ENCODE measurements around the gene WDR48.

Gene WDR48

DNA sequence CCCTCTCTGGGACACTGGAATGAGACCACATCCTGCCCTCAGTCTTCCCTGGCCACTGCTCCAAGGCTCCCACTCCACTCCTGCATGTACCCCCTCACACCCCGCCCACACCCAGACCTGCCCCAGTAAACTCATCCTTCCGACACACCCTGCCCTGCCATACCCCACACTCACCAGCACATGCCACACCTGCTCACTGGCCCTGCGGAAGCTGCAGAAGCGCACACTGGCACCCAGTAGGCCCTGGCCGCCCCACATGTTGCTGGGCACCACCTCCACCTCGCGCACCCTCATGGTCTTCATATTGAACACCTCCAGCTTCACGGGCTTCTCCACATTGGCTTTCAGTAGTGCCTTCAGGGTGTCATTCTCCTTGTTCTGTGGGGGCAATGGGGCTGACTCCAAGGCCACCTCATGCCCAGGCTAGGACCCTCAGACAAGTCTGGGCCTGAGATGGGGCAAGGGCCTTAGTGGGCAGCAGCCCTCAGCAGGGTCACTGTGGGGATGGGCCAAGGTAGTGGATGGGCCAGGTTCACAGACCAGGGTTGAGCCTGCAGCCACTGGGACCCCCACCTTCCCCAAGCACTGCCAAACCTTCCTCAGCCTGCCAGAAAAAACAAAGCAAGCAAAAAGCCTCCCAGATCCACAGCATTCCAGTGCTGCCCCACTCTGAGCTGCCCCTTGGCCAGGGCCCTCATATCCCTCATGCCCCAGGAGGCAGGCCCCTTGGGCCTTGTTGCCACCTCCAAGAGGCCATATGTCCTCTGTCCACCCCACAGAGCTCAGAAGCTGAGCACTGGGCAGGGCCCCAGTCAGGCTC is 50.9 kb downstream of the WDR48 start:
- peaks cover 5% of the 10 kb centered on the region for H3K27me3 Mint-ChIP-seq (ENCODE audit: low read depth)
- H3K4me3 Mint-ChIP-seq, result no peak overlapping the region
- H3K4me1 Mint-ChIP-seq (ENCODE audit: low read depth), result peaks cover 37% of the 10 kb centered on the region
- H3K36me3 Mint-ChIP-seq (ENCODE audit: low read depth), result no peaks in the 10 kb centered on the region
- no peaks in the 10 kb centered on the region for H3K9me3 Mint-ChIP-seq
- H3K27ac Mint-ChIP-seq, result no peak overlapping the region

DNA sequence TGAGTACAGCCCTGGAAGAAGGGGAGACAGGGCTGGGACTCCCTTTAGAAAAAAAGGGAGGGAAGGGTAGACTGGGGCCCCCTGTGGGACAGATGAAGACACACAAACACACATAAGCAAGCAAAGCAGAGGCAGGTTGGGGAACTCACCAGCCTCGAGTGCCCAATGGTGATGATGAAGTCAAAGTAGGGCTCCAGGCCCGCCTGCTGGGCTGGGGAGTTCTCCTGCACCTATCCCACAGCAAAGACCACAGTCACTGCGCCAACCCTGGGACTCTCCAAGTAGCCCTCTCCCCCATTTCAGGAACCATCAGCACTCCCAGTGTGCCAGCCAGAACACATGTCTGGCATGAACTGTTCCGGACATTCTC is 51.5 kb downstream of the WDR48 start:
- Mint-ChIP-seq H3K27ac (no peak overlapping the region), H3K36me3 (ENCODE audit: low read depth) (peaks cover 4% of the 10 kb centered on the region), H3K4me3 (no peak overlapping the region)

DNA sequence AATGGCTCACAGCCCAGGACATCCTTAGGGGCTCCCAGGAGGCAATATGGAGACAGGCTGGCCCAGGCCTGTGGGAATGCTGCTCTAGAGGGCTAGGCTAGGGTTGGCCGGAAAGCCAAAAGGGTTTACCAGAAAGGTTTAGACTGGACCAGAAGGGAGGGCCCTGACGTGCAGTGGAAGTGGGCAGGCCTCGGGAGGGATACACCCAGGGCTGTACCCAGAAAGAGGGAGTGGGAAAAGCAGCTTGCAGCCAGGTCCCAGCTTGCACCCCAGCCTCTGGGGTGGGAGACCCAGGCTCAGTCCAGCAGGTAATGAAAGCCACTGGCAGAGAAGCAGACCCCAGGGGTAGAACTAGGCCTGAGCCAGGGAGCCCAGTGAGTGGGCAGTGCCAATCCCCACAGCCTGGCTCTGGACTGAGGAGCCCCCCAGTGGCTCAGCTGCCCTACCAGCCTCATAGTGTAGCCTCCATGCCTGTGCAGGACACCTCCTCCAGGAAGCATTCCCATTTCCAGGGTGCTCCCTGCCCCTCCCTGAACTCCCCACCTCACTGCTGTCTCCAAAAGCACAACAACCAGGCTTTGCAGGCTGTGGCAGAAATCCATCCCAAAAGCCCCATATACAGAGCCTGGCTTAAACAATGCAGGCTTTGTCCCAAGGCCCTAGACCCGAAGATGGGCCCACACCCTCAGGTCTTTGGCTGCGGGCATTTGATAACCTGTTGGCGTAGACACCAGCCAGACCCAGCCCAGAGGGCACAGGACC is 52.2 kb downstream of the WDR48 start:
- Mint-ChIP-seq H3K27ac (no peak overlapping the region), H3K36me3 (ENCODE audit: low read depth) (peaks cover 4% of the 10 kb centered on the region), H3K27me3 (ENCODE audit: low read depth) (peaks cover 5% of the 10 kb centered on the region), H3K9me3 (no peaks in the 10 kb centered on the region), H3K4me3 (no peak overlapping the region), H3K4me1 (ENCODE audit: low read depth) (peaks cover 49% of the 10 kb centered on the region)

More for the DNA sequence above, 51.5 kb downstream of the WDR48 start:
- Mint-ChIP-seq H3K9me3 (no peaks in the 10 kb centered on the region), H3K4me1 (ENCODE audit: low read depth) (peaks cover 42% of the 10 kb centered on the region), H3K27me3 (ENCODE audit: low read depth) (peaks cover 5% of the 10 kb centered on the region)

DNA sequence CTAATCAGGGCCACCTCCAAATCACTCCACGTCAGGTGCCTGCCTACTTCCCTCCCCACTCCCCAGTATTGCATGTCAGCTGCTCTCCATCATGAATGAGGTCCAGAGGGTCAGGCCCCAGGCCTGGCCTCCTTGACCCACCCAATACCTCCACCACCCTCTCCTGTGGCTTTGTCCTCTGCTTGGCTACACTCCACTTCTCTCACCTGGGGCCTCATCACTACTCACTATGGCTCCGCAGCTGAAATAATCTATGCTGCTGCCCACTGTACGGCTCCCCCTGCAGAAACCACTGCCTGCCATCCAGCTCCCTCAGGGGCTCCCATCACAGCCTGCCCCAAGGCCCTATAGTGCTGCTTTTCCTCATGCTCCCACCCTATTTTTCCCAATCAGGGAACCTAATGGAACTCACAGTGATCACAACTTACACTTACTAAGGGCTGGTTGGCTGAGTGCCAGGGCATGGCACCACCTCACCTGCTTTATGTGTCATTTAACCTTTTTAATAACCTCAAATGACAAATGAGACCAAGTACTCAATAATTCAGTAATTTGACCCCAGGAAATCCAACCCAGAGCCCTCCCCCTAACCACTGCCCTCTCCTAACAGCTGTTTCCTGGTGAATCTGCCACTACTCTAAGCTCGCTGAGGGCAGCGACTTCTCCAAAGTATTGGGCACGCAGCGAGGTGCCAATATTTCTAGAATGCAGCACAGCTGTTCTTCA is 53.3 kb downstream of the WDR48 start:
- peaks cover 9% of the 10 kb centered on the region for H3K27me3 Mint-ChIP-seq (ENCODE audit: low read depth)
- H3K4me1 Mint-ChIP-seq (ENCODE audit: low read depth), result peaks cover 54% of the 10 kb centered on the region
- no peaks in the 10 kb centered on the region for H3K9me3 Mint-ChIP-seq
- no peak overlapping the region for H3K4me3 Mint-ChIP-seq
- peaks cover 8% of the 10 kb centered on the region for H3K36me3 Mint-ChIP-seq (ENCODE audit: low read depth)
- H3K27ac Mint-ChIP-seq, result no peak overlapping the region

DNA sequence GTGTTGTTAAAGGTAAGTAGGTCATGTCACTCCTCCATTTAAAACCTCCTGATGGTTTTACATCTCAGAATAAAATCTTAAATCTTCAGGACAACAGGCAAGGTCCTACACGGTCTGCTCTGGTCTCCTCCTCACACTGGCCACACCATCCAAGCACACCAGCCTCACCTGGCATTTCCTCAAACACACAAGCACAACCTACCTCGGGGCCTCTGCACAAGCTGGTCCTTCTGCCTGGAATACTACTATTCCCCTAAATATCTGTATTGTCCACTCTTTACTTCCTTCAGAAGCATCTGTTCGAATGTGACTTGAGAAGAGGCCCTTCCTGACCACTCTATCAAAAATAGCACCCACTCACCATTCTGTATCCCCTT is 53.9 kb downstream of the WDR48 start:
- Mint-ChIP-seq H3K27me3 (ENCODE audit: low read depth) (peaks cover 9% of the 10 kb centered on the region), H3K4me1 (ENCODE audit: low read depth) (peaks cover 54% of the 10 kb centered on the region), H3K9me3 (no peaks in the 10 kb centered on the region), H3K27ac (no peak overlapping the region), H3K36me3 (ENCODE audit: low read depth) (peaks cover 8% of the 10 kb centered on the region), H3K4me3 (peak overlapping the region; percentile 84)

DNA sequence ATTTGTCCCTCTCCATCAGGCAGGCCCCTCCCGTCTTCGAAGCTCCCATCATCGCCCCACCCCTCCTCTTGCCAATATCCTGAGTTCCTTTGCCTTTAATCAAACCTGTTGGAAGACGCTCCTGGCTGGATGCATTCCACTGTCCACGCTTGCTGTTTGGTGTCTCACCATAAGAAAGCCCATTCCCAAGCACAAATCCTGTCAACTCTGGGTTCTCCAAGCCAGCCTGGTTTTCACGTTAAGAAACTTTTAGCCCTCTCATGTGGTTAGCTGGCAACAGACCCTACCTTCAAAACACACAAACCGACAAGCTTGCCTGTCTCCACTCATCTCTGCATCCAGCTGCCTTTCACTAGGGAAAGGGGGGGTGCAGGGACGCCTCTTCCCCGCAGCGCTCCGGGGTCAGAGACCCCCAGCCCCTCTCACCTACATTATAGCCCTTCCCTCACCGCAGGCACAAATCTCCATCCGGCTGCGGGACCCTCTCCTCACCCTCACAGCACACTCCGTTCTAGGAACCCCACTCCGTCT is 54.5 kb downstream of the WDR48 start:
- H3K4me1 Mint-ChIP-seq (ENCODE audit: low read depth), result peaks cover 52% of the 10 kb centered on the region
- H3K36me3 Mint-ChIP-seq (ENCODE audit: low read depth), result peaks cover 8% of the 10 kb centered on the region
- H3K4me3 Mint-ChIP-seq, result peak overlapping the region; percentile 84
- peak overlapping the region; percentile 65 for H3K27ac Mint-ChIP-seq
- peaks cover 9% of the 10 kb centered on the region for H3K27me3 Mint-ChIP-seq (ENCODE audit: low read depth)
- no peaks in the 10 kb centered on the region for H3K9me3 Mint-ChIP-seq

DNA sequence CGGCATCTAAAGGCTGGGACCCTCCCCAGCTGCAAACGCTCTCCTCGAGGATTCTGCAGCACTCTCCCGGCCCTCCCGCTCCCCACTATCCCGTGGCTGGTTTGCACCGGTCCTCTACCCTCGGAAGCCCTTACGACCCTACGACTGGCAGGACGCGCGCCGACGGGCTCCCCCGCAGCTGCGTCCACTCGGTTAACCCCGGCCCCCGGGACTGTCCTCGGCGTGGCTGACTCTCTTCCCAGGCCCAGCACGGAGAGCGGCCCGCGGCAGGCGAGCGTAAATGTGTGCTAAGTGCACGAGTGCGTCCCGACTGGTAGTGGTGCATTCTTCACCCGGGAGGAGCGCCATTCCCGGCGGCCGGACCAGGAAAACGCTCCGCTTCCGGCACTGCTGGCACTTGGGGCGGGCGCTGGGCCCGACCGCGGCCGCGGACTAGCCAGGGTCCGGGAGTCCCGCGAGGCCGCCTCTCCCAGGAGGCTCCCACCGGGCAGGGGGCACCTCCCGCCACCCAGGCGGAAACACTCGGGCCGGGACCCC is 55.1 kb downstream of the WDR48 start:
- H3K27ac Mint-ChIP-seq, result peak overlapping the region; percentile 65
- H3K4me1 Mint-ChIP-seq (ENCODE audit: low read depth), result peaks cover 49% of the 10 kb centered on the region
- peaks cover 9% of the 10 kb centered on the region for H3K27me3 Mint-ChIP-seq (ENCODE audit: low read depth)
- peak overlapping the region; percentile 84 for H3K4me3 Mint-ChIP-seq
- H3K9me3 Mint-ChIP-seq, result no peaks in the 10 kb centered on the region
- H3K36me3 Mint-ChIP-seq (ENCODE audit: low read depth), result peaks cover 8% of the 10 kb centered on the region

DNA sequence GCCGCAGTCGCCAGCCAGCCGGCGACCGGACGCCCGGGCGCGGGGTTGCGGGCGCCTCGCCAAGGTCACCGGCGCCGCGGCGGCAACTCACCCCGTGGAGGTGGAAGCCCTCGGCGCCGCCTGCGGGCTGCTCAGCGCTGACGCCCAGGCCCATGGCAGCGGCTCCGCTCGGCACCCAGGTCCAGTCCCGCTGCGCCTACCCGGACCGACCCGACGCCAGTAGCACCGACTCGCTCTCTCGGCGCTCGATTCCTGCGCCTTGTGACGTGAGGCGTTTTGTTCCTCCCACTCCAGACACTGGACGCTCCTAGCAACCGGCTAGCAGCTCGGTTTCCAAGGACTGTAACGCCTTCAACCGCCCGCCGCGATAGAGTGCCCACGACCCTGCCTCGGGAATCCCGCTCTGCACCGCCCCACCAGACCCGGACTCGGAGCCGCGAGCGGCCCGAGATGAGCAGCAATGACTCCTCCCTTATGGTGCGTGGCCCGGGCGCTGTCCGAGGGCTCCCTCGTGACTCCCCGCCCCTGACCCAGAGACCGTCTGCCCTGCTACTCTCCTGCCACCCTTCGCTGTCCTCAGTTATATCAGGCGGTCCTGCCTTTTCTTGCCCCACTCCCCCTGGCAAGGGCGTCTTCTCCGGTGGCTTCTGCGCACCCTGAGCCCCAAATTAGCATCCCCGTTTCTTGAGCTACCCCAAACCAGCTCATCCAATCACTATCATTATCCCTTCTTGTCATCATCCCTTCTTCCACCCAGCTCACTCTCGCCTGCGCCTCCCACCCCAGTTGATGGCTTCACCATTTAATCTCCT is 55.8 kb downstream of the WDR48 start, which contains the start of the genes GORASP1 and TTC21A:
Gene GORASP1, minus strand, starts transcription at position 240 of the 812 bp plus-strand sequence. Its CDS starts 86 bp downstream, at position 154.
Gene TTC21A, plus strand, starts transcription at position 293 of the 812 bp plus-strand sequence. Its CDS starts 158 bp downstream, at position 451.
- no peaks in the 10 kb centered on the region for H3K9me3 Mint-ChIP-seq
- H3K27me3 Mint-ChIP-seq (ENCODE audit: low read depth), result peaks cover 9% of the 10 kb centered on the region
- peaks cover 8% of the 10 kb centered on the region for H3K36me3 Mint-ChIP-seq (ENCODE audit: low read depth)
- H3K27ac Mint-ChIP-seq, result peak within 1 kb of the TSS; percentile 88
- peaks cover 46% of the 10 kb centered on the region for H3K4me1 Mint-ChIP-seq (ENCODE audit: low read depth)
- H3K4me3 Mint-ChIP-seq, result peak within 1 kb of the TSS; percentile 94

DNA sequence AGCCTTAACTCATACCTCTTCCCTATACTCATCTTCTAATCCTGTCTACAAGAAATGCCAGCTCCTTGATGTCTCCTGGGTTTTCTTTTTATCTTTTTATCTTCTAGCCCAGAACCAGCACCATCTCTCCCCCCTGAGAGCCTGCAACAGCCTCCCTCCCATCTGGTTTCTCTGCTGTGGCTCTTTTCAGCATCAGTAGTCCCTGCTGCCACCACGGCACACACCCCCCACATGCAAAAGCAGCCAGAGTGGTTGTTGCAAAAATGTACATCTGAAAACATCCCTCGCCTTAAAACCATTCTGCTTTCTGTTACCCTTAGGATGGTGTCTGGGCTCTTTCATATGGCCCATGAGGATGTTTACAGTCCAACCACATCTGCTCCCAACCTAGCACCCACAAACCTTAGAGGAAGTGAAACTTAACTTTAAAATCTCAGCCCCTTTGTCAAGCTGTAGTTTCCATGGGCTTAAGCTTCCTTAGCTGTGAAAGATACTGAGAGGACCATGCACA is 56.4 kb downstream of the WDR48 start:
- H3K27ac Mint-ChIP-seq, result peak overlapping the region; percentile 88
- peaks cover 9% of the 10 kb centered on the region for H3K27me3 Mint-ChIP-seq (ENCODE audit: low read depth)
- H3K36me3 Mint-ChIP-seq (ENCODE audit: low read depth), result peaks cover 9% of the 10 kb centered on the region
- no peaks in the 10 kb centered on the region for H3K9me3 Mint-ChIP-seq
- H3K4me1 Mint-ChIP-seq (ENCODE audit: low read depth), result peaks cover 42% of the 10 kb centered on the region
- H3K4me3 Mint-ChIP-seq, result peak overlapping the region; percentile 94

DNA sequence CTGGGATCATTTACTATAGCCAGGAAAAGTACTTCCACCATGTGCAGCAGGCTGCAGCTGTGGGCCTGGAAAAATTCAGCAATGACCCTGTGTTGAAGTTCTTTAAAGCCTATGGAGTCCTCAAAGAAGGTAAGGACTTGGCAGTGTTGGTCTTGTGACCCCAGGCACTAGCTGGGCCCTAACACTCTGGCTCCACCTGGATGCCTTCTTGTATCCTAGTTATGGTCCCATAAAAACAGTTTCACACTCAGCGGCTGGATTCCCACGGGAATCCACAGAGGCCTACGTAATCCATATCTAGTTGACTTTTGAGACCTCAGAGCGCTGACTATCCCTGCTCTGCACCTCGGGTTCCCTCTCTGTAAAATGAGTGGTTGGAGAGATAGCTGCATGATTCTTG is 57.3 kb downstream of the WDR48 start:
- Mint-ChIP-seq H3K4me1 (ENCODE audit: low read depth) (peaks cover 38% of the 10 kb centered on the region), H3K27ac (peak overlapping the region; percentile 16), H3K36me3 (ENCODE audit: low read depth) (peaks cover 9% of the 10 kb centered on the region), H3K4me3 (no peak overlapping the region), H3K27me3 (ENCODE audit: low read depth) (peaks cover 9% of the 10 kb centered on the region), H3K9me3 (no peaks in the 10 kb centered on the region)

DNA sequence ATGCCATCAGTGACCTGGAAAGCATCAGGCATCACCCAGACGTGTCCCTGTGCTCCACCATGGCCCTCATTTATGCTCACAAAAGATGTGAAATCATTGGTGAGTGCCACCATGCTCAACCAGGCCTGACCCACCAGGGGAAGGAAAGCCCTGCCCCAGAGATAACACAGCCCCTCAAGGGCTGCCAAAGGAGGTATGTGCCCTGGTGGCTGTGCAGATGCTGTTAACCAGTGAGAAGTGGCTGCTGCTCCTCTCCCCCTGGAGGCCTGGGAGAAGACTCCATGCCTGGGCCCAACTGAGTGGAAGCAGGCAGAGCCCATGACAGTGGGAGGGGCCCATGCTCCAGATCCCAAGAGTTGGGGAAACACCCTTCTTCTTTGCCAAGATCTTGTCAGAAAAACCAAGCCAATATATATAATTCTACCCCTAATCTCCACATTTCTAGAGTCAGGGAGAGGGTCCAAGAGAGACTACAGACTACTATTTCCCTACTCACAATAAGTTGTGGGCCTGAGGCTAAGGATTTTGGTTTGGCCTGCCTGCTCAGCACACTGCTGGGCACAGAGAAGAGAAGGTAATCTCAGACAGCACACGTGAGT is 58.3 kb downstream of the WDR48 start:
- Mint-ChIP-seq H3K4me3 (no peak overlapping the region), H3K27ac (no peak overlapping the region), H3K36me3 (ENCODE audit: low read depth) (peaks cover 9% of the 10 kb centered on the region), H3K27me3 (ENCODE audit: low read depth) (peaks cover 9% of the 10 kb centered on the region), H3K4me1 (ENCODE audit: low read depth) (peaks cover 35% of the 10 kb centered on the region), H3K9me3 (no peaks in the 10 kb centered on the region)

DNA sequence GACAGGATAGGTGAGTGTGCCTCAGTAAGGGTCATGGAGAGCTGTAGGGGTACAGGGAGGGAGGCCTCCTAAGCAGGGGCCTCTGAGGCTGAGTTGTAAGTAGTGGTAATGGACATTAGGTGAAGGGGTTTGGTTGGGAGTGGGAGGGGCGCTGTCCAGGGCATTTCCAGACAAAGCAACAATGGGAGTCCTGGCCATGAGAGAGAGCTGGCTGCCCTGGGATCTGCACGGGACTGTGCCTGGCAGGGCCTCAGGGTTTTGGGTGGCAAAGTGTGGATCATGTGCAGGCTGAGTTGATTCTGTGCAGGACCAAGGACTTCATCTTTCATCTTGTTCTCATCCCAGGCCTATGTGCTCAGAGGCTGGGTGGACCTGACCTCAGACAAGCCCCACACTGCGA is 60.3 kb downstream of the WDR48 start:
- peaks cover 18% of the 10 kb centered on the region for H3K4me1 Mint-ChIP-seq (ENCODE audit: low read depth)
- no peak overlapping the region for H3K4me3 Mint-ChIP-seq
- H3K27ac Mint-ChIP-seq, result no peak overlapping the region
- H3K9me3 Mint-ChIP-seq, result no peaks in the 10 kb centered on the region
- H3K36me3 Mint-ChIP-seq (ENCODE audit: low read depth), result peaks cover 9% of the 10 kb centered on the region
- peaks cover 4% of the 10 kb centered on the region for H3K27me3 Mint-ChIP-seq (ENCODE audit: low read depth)

DNA sequence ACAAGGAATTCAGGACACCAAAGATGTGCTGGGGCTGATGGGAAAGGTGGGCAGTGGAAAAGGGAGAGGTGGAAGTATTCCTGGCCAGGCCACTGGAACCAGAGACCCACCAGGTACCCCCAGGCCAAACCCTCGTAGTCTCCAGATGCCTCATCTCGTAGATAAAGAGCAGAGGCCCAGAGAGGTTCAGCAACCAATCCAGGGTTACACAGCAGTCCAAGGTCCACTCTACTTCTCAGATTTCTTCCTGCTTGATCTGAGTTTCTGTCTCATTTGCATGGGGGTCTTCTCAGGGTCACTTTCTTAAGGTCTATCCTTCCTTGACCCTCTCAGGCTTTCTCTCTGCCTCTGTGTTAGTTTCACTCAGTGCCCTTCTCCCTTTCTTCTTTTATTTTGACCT is 60.7 kb downstream of the WDR48 start:
- Mint-ChIP-seq H3K9me3 (no peaks in the 10 kb centered on the region), H3K36me3 (ENCODE audit: low read depth) (peaks cover 9% of the 10 kb centered on the region), H3K27me3 (ENCODE audit: low read depth) (peaks cover 4% of the 10 kb centered on the region), H3K27ac (no peak overlapping the region), H3K4me1 (ENCODE audit: low read depth) (peaks cover 18% of the 10 kb centered on the region), H3K4me3 (no peak overlapping the region)
